ENCODE data around the gene VRK3.

Gene VRK3

DNA sequence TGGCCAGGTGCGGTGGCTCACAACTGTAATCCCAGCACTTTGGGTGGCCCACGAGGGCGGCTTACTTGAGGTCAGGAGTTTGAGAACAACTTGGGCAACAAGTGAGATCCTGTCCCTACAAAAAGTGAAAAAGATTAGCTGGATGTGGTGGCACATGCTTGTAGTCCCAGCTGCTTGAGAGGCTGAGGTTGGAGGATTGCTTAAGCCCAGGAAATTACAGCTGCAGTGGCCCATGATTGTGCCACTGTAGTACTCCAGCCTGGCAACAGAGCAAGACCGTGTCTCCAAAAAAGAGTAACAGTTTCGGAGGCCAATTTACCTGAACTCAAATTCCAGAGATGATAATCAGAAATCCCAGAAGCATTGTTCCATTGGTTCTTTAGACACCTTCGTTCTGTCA, 5.1 kb upstream of the VRK3 start:
- DNase-seq (ENCODE audit: low read depth in 2 of 2) = no peak

DNA sequence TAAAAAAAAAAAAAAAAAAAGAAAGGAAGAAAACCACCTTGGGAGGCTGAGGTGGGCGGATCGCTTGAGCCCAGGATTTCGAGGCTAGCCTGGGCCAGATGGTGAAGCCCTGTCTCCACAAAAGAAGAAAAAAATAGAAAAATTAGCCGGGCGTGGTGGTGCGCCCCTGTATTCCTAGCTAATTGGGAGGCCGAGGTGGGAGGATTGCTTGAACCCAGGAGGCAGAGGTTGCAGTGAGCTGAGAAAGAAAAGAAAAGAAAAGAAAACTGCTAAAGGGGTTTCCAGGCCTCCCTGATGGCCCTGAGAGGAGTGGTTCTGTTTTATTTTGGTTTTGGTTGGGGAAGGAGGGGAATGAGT, 1.4 kb upstream of the VRK3 start:
- no peak for DNase-seq (ENCODE audit: low read depth in 2 of 2)

DNA sequence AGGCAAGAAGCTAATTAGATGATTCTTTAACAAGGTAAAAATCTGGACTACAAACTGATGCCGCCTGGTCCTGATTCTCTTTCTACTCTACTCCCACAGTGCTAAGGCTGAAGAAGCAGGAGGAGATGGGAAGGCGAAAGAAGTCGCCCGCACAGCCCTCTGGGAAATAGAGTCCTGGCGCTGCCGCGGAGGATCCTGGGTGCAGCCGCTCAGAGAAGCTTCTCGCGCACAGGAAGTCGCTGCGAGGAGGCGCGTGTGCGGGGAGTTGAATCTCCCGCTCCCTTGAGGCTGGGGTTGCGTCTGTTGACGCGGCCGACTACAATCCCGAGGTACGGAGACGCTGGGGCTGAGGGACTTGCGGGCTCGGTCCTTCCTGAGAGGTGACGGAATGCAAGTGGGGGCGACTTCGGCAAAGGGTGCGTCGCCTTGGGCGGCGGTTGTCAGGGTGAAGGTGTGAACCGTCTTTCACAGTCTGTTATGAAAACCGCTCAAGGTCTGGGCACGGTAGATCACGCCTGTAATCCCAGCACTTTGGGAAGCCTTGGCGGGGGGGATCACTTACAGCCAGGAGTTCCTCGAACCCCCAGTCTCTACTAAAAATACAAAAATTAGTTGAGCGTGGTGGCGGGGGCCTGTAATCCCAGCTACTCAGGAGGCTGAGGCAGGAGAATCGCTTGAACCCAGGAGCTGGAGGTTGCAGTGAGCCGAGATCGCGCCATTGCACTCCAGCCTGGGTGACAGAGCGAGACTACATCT, 800 bp upstream of the VRK3 start, which contains the start of gene ZNF473:
Gene ZNF473, plus strand, starts transcription at position 212 of the 756 bp plus-strand sequence. CDS start 5,078 bp downstream, outside the sequence.
- DNase-seq (ENCODE audit: low read depth in 2 of 2) = peak; percentile 88 to 89

DNA sequence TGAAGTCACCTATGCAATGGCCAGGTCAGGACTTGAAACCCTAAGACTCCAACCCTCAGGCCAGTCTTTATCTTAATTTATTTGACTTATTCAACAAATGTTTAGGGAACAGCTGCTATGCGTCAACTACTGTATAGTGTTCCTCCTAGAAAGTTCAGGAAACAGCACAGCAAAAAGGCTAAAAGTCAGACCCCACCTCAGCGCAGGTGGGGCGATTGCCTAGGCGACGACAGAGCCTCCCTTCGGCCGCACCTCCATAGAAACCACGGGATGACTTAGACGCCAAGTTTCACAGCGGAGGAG, 502 bp downstream of the VRK3 start:
- DNase-seq (ENCODE audit: low read depth in 2 of 2) = no peak

DNA sequence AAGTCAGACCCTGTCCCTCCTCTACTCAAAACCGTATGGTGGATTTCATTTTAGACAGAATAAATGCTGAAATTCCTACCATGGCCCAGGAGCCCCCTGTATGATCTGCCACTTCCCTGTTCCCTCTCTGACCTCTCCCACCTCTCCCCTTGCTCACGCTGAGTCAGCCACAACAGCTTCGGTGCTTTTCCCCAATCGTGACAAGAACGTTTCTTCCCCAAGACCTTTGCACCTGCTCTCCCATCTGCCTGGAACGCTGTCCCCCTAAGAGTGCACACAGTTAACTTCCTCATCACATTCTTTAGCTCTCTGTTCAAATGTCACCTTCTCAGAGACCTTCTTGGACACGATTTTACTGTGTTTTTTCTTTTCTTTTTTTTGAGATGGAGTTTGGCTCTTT, 2.3 kb downstream of the VRK3 start:
- no peak for DNase-seq (ENCODE audit: low read depth in 2 of 2)

DNA sequence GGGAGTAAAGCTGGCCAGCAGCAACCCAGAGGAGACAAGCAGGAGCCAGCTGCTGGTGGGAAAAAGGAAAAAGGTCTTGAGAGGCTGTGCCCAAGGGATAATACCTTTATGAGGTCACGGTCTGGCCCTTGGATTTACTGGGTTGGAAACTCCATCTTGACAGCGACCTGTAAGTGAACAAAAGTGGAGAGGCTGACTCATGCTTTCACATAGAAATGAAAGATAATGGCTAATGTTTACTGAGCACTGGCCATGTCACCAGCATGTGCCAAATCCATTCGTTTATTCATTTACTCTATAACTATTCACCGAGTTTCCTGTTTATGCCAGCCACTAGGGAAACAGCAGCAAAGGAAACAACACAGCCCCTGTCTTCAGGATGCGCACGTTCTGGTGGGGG, 4.7 kb downstream of the VRK3 start:
- no peak for DNase-seq (ENCODE audit: low read depth in 2 of 2)

DNA sequence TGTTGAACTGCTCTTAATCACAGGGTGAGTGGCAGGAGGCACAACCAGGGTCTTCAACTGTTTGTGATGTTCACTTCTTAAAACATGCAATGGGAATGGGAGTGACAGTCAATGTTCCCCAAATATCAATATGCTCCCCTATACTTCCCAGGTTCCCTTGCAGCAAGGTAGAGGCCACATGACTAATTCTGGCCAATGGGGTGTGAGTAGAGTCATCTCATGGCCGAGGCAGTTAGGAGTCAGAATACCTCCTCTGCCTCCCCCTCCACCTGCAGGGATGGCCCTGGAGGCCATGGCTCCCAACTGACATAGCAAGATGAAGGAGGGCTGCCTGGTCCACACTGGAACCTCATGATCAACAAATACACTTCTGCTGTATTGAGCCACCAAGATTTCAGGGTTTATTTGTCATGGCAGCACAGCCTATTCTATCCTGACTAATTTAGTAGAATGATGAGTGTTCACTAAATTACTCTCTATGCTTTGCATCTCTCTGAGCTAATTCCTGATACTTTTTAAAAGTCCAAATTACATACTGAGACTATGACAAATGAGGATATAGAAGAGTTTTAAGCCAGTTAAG, 8.9 kb downstream of the VRK3 start:
- DNase-seq (ENCODE audit: low read depth in 2 of 2) = no peak

DNA sequence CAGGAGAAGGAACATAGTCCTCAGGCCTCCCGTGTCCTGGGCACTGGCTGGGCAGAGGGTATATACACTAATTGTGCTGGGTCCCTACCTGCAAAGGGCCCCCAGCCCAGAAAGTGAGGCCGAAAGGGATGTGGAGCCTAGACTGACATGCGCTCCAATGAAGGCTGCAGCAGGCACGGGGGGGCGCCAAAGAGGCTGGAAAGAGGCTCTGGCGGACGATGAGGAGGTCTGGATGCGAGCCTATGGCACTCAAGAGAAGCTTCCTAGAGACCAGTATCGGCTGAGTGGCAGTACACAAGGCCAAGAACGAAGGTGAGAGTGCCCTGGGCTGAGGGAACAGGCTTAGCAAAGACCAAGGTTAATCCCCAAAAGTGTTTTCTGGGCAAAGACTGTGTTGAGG, 16.6 kb downstream of the VRK3 start:
- no peak for DNase-seq (ENCODE audit: low read depth in 2 of 2)

DNA sequence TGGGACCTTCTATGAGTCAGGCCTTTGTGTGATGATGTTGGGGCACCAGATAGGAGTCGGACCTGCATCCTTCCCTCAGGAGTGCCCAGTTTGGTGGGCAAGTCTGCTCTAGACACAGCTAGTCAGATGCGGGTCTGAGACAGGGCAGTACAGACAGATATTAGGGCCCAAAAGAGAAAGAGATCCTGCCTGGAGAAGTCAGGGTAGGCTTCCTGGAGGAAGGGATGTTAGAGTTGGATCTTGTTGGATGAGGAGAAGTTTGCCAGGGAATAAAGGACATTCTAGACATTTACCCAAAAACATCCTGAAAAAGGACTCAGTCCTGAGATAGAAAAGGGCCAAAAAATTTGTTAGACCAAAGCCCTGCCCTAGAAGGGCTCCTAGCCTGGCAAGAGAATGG, 17.2 kb downstream of the VRK3 start:
- DNase-seq (ENCODE audit: low read depth in 2 of 2) = no peak

DNA sequence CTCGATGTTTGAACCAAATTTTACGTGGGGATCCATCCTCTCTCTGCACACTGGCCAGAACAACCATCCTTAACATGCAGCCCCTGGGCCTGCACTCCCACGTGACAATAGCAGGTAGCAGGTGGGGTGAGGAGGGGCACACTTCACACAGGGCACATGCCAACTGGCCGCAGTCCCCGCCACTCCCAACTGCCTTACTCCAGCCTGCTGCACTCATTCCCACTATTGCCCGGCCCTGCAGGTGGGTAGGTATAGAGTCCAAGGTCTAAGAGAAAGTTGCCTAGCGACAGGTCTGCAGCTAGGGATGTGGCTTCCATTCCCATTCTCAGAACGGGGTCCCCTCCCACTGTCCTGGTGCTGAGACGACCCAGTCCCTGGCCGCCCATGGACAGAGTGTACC, 18.0 kb downstream of the VRK3 start:
- DNase-seq (ENCODE audit: low read depth in 2 of 2) = no peak

DNA sequence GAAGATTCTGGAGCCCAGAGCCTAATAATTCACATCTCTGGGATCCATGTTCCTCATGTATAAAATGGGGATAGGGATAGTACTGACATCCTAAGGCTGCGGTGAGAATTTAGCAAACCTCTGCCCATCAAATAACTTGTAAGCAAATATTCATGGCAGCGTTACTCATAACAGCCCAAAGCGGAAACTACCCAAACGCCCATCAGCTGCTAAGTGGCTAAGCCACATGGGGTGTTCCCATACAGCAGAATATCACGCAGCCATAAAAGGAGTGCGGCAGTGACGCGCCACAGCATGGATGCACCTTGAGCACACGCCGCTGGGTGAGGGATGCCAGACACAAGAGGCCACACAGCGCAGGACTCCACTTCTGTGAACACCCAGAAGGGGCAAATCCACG, 19.7 kb downstream of the VRK3 start:
- DNase-seq (ENCODE audit: low read depth in 2 of 2) = no peak

DNA sequence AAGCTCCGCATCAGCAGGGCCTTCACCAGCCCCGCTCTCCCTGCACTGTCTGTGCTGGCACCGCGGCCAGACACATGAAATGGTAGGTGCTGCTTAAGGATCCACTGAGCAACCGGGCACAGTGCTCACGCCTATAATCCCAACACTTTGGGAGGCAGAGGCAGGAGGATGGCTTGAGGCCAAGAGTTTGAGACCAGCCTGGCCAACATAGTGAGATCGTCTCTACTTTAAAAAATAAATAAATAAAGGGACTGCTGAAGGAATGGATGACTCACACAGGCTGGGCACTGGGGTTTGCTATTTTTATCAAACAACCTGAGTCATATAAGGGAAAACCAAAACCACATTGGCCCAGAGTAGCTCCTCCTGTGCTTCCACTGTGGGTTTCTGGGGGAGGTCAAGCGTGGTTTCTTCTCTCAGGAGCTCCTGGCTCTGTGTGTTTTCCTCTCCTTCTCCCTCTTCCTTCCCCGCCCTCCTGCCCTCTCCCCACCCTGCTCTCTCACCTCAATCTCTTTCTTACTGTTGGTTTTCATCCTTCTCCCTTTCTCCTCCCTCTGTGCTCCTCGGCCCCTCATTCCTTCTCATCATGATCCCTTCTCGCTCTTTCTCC, 21.3 kb downstream of the VRK3 start:
- DNase-seq (ENCODE audit: low read depth in 2 of 2) = peak; percentile 27 to 28

DNA sequence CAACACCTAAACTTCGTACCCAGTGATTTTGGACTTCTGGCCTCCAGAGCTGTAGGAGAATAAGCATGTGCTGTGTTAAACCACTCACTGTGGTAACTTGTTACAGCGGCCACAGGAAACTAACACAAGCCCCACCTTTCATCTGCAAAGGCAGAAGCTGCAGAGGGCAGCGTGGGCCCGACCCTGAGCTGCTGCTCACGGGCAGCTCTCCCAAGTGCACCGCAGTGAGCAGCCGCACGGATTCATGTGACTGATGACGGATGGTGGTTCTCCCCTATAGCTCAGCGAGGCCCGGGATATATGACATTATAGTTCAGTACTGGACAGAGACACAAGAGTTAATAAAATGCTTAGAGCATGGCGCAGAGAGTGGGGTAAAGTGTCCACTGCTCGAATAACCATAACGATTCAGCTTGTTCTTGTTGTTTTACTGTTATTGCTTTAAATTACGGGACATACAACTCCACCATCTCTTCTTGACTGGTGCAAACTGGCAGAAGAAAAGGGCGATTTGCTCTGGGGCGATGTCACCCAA, 21.9 kb downstream of the VRK3 start:
- peak; percentile 6 to 27 for DNase-seq (ENCODE audit: low read depth in 2 of 2)

DNA sequence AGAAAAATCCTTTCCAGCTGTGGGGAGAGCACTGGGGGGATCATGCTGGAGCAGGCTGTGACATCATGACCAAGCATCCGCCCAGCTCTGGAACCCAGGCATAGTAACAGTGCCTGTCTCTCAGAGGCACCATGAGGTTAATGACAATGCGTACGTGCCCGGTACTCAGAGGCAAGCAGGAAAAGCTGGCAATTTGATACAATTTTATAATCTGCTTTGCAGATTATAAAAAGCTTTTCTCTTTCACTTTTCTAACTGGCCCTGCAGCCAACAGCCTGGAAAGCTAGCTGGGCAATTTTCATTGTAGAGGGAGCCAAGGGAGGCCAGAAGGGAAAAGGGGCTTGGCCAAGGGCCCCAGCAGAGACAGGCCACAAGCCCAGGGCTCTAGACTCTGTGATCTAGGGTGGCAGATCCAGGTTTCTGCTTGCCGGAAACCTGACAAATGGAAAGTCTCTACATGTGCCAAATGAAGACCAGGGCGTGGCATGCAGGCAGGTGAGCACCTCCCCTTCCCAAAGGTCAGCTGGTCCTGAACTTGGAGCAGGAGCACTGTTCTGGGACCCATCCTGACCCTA, 22.7 kb downstream of the VRK3 start:
- no peak for DNase-seq (ENCODE audit: low read depth in 2 of 2)

DNA sequence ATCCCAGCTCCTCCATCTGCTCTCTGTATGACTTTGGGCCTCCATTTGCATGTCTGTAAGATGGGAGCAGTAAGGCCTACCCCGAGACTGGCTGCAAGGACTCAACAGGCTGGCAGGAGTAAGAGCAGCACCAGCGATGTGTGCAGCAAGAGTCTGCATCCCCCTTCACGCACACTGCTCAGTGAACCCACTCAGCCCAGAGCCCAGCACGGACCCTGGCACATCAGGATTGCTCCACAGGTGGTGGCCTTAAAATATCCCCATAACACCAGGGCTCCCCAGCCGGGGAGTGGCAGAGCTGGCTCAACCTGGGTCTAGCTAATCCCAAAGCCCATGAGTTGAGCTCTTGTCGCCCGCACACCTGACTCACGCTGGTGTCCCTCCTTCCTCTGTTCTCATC, 23.4 kb downstream of the VRK3 start:
- no peak for DNase-seq (ENCODE audit: low read depth in 2 of 2)

DNA sequence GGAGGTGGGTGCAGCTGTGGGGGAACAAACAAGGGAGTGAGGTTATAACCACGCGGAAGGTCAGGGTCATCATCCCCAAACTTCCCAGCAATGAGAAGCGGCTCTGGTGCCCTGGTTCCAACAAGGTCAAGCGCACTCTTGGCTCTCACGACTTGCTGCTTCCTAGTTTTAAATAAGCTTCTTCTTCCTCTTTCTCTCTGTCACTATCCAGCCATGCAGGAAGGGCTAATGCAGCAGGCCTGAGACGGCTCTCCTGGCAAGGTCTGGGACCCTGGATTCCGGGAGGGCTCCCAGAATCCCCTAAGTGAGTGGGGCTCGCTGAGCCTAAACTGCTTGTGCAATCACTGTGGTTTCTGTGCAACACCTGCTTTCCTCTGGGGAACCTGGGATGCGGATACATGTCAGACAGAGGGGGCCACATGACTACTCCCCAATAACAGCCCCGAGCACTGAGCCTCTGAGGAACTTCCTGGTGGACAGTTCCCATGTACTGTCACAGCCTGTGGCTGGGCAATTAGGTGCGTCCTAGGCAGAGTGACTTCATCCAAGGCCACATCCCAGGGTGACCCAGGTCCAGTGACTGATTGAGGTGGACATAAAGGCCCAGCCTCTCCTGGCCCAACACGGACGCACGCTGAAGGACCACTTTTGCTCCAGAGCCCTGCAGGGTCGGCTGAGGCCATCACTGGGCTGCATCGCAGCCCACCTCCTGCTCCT, 24.2 kb downstream of the VRK3 start:
- DNase-seq (ENCODE audit: low read depth in 2 of 2) = no peak

DNA sequence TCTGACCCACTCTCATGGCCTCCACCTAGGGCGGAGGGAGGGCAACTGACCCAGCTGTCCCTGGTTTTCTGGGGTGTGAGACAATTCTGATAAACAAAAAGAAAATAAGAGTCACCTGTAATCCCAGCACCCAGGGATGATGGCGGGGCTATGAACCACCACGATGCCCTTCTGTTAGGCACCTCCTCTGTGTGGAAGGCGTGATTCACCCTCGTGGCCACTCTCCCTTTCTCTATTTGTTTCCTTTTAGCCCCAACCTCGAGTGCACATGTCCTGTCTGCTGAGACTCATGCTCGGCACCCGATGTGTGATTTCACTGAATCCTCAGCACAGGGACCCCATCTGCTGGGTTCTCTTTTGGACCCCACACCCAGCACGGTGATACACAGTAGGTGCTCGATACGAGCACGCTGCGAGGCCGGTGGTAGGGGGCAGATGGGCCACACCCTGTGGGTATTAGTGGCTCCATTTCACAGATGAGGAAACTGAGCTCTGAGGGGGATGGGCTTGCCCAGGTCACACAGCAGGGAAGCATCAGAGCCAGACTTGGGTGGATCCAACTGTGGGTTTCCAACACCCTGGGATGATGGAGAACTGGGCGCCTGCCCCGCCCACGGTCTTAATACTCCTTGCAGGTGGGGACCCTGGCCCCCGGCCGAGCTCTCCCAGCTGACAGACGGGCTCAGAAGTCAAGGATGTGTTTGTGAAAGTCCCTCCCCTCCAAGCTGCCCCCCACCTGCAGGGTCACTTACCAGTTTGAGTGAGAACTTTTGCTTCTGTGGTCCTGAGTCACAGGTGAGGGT, 24.9 kb downstream of the VRK3 start:
- no peak for DNase-seq (ENCODE audit: low read depth in 2 of 2)

DNA sequence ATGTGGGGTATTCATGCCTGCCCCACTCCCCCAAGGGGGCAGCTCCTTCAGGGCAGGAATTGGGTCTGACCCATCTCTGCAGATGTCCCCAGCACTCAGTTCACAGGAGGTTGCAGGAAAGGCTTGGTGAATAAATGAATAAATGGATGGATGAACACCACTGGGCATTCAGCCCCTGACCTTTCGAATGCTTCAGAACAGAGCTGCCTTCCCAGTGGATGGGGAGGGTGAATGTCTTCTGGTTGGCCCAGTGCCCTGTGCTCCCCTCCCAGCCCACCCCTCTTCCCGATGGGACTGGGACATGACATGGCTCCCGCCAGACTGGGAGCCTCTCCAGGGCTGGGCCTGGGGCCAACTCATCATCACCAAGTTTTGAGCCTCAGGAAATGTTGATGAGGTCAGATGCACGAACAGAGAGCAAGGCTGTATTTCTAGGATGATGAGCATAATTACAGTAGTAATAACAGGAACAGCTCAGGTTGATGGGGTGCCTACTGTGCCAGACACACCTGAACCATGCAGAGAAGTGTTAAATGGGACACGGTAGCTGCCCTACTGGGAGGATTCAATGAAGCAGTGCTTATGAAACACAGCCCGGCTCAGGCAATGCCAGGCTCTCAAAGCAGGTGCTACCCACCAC, 25.7 kb downstream of the VRK3 start:
- no peak for DNase-seq (ENCODE audit: low read depth in 2 of 2)

DNA sequence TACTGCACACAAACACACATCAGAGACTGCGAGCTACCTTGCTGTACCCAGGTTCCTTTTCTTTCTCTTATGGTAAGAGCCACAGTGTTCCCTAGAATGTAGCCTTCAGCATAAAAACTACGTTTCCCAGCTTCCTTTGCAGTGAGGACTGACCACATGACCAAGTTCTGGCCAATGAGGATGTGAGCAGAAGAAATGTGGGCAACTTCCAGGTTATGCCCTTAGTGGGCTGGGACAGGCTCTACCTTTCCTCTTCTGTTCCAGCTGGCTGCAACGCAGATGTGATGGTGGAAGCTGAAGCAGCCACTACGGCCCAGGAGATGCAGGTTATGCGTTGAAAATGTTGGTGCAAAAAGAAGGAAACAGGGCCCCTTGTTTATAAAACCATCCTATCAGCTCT, 27.5 kb downstream of the VRK3 start:
- DNase-seq (ENCODE audit: low read depth in 2 of 2) = no peak

DNA sequence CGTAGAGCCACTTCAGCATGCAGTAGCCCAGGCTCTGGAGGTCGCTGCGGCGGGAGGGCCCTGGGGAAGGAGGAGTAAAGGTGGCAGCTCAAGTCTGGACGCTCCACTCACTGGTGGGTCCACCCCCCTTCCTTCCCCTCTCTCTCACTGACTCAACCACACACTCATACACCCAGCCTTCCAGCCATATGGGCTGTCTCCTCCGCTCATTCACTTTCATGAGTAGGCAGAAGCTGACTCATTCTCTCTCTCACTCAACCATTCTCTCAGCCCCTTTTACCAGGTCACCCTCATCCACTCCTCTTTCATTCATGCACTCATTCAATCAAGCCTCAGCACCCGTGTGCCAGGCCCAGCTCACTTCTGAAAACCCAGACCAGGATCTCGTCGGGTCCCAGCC, 36.7 kb downstream of the VRK3 start:
- no peak for DNase-seq (ENCODE audit: low read depth in 2 of 2)

DNA sequence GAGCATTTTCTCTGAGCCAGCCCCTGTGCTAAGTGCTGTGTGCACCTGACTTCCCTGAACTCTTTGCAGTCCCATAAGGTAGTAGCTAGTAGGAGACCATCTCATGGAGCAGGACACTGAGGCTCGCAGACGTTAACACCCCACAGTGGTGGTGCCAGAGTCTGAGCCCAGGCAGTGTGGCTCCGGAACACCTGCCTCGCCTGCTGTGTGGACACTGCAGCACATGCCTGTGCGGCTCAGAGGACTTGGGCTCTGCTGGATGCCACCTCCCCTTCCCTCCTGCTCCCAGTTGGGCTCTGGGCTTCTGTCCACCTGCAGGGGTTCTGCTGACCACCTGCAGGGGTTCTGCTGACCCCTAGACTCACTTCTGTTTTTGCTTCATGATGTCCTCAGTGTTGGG, 37.2 kb downstream of the VRK3 start:
- DNase-seq (ENCODE audit: low read depth in 2 of 2) = no peak

Data from stimulated activated CD8-positive, alpha-beta memory T cell treated with anti-CD3 and anti-CD28 coated beads, Interleukin-7, amount 100 ng/mL, for 4 hours (primary cell).